Daoy (cell line): ENCODE measurements around the gene KLHL7. TPM values are rescaled to one million over a fixed set of nuclear protein-coding genes. Genes with fewer than 3 reads are reported as not detected.
"Not testable (repeated sequence)": the region's sequence is repeated elsewhere in the genome, so short reads cannot be mapped to it uniquely, and the experiment has no call there.

Experiments used
- DNase-seq: peaks from one replicate; pipeline ENCODE4 v3.0.0-alpha.2; 2015; ENCODE audit warnings: low read depth
- total RNA-seq: library from RNA; depleted of rRNA; stranded (reverse); fragments of >200 nt; shearing (Covaris generic); gene quantifications from 2 replicates; pipeline ENCODE4 v1.2.3, GENCODE V29; 2014

The KLHL7 gene
- total RNA-seq, 1 experiment from 2014 or later, result 101 TPM

GRCh38 chr7:23107781-23108180, 2.2 kb downstream of the KLHL7 start:
- DNase-seq, result no peak

GRCh38 chr7:23108995-23109394, 3.4 kb downstream of the KLHL7 start:
- no peak for DNase-seq

- no peak for DNase-seq
These were observed 3.9 kb downstream of the KLHL7 start for GRCh38 chr7:23109470-23109869.

GRCh38 chr7:23114896-23115295, 9.3 kb downstream of the KLHL7 start:
- no peak for DNase-seq

- DNase-seq, result no peak
These were observed 10.4 kb downstream of the KLHL7 start for GRCh38 chr7:23115991-23116390.

GRCh38 chr7:23117841-23118240, 12.3 kb downstream of the KLHL7 start:
- no peak for DNase-seq

- no peak for DNase-seq
These were observed 14.5 kb downstream of the KLHL7 start for GRCh38 chr7:23120106-23120505.

- DNase-seq, result no peak
These were observed 15.6 kb downstream of the KLHL7 start for GRCh38 chr7:23121165-23121564.

- DNase-seq, result no peak
These were observed 17.4 kb downstream of the KLHL7 start for GRCh38 chr7:23123007-23123406.

GRCh38 chr7:23123465-23123864, 17.9 kb downstream of the KLHL7 start:
- DNase-seq, result no peak

- DNase-seq, result no peak
These were observed 23.5 kb downstream of the KLHL7 start for GRCh38 chr7:23129036-23129435.

GRCh38 chr7:23131799-23132198, 26.2 kb downstream of the KLHL7 start:
- DNase-seq, result not testable (repeated sequence)

GRCh38 chr7:23133797-23134196, 28.2 kb downstream of the KLHL7 start:
- DNase-seq, result no peak

GRCh38 chr7:23135755-23136154, 30.2 kb downstream of the KLHL7 start:
- no peak for DNase-seq

- DNase-seq, result no peak
These were observed 30.6 kb downstream of the KLHL7 start for GRCh38 chr7:23136216-23136615.

- no peak for DNase-seq
These were observed 52.1 kb downstream of the KLHL7 start for GRCh38 chr7:23157679-23158078.

GRCh38 chr7:23158546-23158945, 53.0 kb downstream of the KLHL7 start:
- DNase-seq, result no peak

- no peak for DNase-seq
These were observed 55.9 kb downstream of the KLHL7 start for GRCh38 chr7:23161482-23161881.

- DNase-seq, result no peak
These were observed 59.3 kb downstream of the KLHL7 start for GRCh38 chr7:23164846-23165245.

- DNase-seq, result no peak
These were observed 59.7 kb downstream of the KLHL7 start for GRCh38 chr7:23165316-23165715.

GRCh38 chr7:23167691-23168090, 62.1 kb downstream of the KLHL7 start:
- DNase-seq, result no peak

- DNase-seq, result no peak
These were observed 62.7 kb downstream of the KLHL7 start for GRCh38 chr7:23168111-23168885.

GRCh38 chr7:23175938-23176337, 70.4 kb downstream of the KLHL7 start:
- no peak for DNase-seq
